Naive thymus-derived CD8-positive, alpha-beta T cell (primary cell): ENCODE measurements around the gene DYNLT4. TPM values are rescaled to one million over a fixed set of nuclear protein-coding genes. Genes with fewer than 3 reads are reported as not detected.

ENCODE experiments used
- ATAC-seq, 2 donors: fragments of 150-1000 bp; cut with Tn5 transposase in 1 of 2; sonication (Bioruptor Pico), chemical (Tn5 transposase) in 1 of 2; 1 replicate in 1 of 2; 2 replicates in 1 of 2; pipeline ENCODE4 v1.10.0; 2021; ENCODE audit warnings: mild to moderate bottlenecking in 2 of 2, moderate library complexity in 2 of 2
- POLR2A ChIA-PET: fragments of 350-600 bp; sonication (Branson Sonifier 250); formaldehyde crosslinking; loops from one replicate; lab custom pipeline; 2021; ENCODE audit warnings: antibody characterized with exemption; lab: Charles Lee
- DNase-seq, 10 donors: peaks; one replicate each; pipeline versions ENCODE4 v3.0.0 to v3.0.0-alpha.2; 2020 to 2022
- H3K27ac Mint-ChIP-seq, 10 donors: one replicate each; pipeline ENCODE4 v1.8.0; 2020 to 2022; ENCODE audit warnings: mild to moderate bottlenecking in 10 of 10, mixed read lengths in 10 of 10, moderate library complexity in 4 of 10, inconsistent platforms in 1 of 10
- H3K27me3 Mint-ChIP-seq, 5 donors: one replicate each; pipeline ENCODE4 v1.8.0; 2021 to 2022; ENCODE audit warnings: mixed read lengths in 5 of 5
- H3K36me3 Mint-ChIP-seq, 3 donors: one replicate each; pipeline ENCODE4 v1.8.0; 2020 to 2022; ENCODE audit warnings: mixed read lengths in 3 of 3, mild to moderate bottlenecking in 2 of 3, inconsistent platforms in 1 of 3
- H3K4me1 Mint-ChIP-seq, 4 donors: one replicate each; pipeline ENCODE4 v1.8.0; 2021 to 2022; ENCODE audit warnings: mixed read lengths in 4 of 4
- H3K4me3 Mint-ChIP-seq, 10 donors: one replicate each; pipeline ENCODE4 v1.8.0; 2020 to 2022; ENCODE audit warnings: mild to moderate bottlenecking in 10 of 10, mixed read lengths in 10 of 10, moderate library complexity in 6 of 10, inconsistent platforms in 1 of 10
- H3K9me3 Mint-ChIP-seq, 9 donors: one replicate each; pipeline ENCODE4 v1.8.0; 2020 to 2022; ENCODE audit warnings: mixed read lengths in 9 of 9, mild to moderate bottlenecking in 3 of 9, inconsistent platforms in 1 of 9, moderate library complexity in 1 of 9
- polyA plus RNA-seq, 3 donors: library from polyadenylated mRNA; unstranded; fragments of 300-500 nt; fragmentation: Illumina TruSeq; gene quantifications; one replicate each; pipeline ENCODE4 v1.2.3, GENCODE V29; 2021
- total RNA-seq, 8 experiments: library from RNA in 2 of 8; stranded (reverse) in 2 of 8; gene quantifications; one replicate each; pipeline ENCODE4 v1.2.3 and lab custom pipeline; 2021 to 2026

DYNLT4 gene
- total and polyA plus RNA-seq, 5 experiments from 2014 or later, result 0.24 to 2.1 (median 1.0) TPM; not detected in 1

- DNase-seq (peak; percentile 72 to 96 (median 90)), ATAC-seq (peak; percentile 56 to 69)
- H3K4me1 Mint-ChIP-seq, result peaks cover 42 to 87% (median 80%) of the 10 kb centered on the region in 4 donors
- POLR2A ChIA-PET, result interaction anchor here (0.8 to 16.4 kb wide), 13 partner anchors 7 to 496 kb away, joined by 3 to 590 read pairs (median 5); partner anchors contain the start of genes HECTD3, PLK3, RNU5D-1 and RPS8
- peak overlapping the region; percentile 40 to 91 (median 78) for H3K4me3 Mint-ChIP-seq
- peak overlapping the region; percentile 98 to 100 (median 99) for H3K27ac Mint-ChIP-seq
- no peaks in the 10 kb centered on the region for H3K9me3 Mint-ChIP-seq
- H3K36me3 Mint-ChIP-seq, result peaks cover 0 to 35% (median 22%) of the 10 kb centered on the region in 3 donors
- H3K27me3 Mint-ChIP-seq, result no peaks in the 10 kb centered on the region
Measured at GRCh38 chr1:44807364-44808062, 362 bp upstream of the DYNLT4 start.

- Mint-ChIP-seq H3K27ac (peak overlapping the region; percentile 99 to 100 (median 99)), H3K9me3 (no peaks in the 10 kb centered on the region), H3K27me3 (no peaks in the 10 kb centered on the region), H3K36me3 (peaks cover 0 to 42% (median 22%) of the 10 kb centered on the region in 3 donors), H3K4me1 (peaks cover 41 to 84% (median 77%) of the 10 kb centered on the region in 4 donors), H3K4me3 (peak overlapping the region in 1 of 10 donors; percentile 34)
- DNase-seq, result peak in 3 of 10 donors; percentile 40 to 64 (median 41)
- POLR2A ChIA-PET, result interaction anchor here (0.5 to 16.4 kb wide), 6 partner anchors 8 to 84 kb away, joined by 3 to 590 read pairs (median 7); no protein-coding TSS in a partner anchor
- no peak for ATAC-seq
Measured at GRCh38 chr1:44806025-44806703, 987 bp downstream of the DYNLT4 start.

DNA sequence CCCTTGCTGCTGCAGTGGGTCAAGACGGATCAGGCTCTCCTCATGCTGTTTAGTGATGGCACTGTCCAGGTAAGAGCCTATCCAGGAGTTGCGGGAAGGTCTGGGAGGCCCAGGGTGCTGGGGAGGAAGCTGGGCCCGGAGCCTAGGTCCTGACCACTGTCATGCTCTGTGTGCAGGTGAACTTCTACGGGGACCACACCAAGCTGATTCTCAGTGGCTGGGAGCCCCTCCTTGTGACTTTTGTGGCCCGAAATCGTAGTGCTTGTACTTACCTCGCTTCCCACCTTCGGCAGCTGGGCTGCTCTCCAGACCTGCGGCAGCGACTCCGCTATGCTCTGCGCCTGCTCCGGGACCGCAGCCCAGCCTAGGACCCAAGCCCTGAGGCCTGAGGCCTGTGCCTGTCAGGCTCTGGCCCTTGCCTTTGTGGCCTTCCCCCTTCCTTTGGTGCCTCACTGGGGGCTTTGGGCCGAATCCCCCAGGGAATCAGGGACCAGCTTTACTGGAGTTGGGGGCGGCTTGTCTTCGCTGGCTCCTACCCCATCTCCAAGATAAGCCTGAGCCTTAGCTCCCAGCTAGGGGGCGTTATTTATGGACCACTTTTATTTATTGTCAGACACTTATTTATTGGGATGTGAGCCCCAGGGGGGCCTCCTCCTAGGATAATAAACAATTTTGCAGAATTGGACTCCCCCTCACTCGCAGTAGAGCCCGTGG, 1.7 kb downstream of the DYNLT4 start:
- DNase-seq, result peak in 2 of 10 donors; percentile 0 to 32
- H3K27ac Mint-ChIP-seq, result peak overlapping the region; percentile 66 to 99 (median 90)
- peak overlapping the region in 2 of 10 donors; percentile 34 to 48 for H3K4me3 Mint-ChIP-seq
- peaks cover 4 to 42% (median 24%) of the 10 kb centered on the region in 3 donors for H3K36me3 Mint-ChIP-seq
- POLR2A ChIA-PET, result interaction anchor here (0.5 to 16.4 kb wide), 6 partner anchors 9 to 84 kb away, joined by 3 to 590 read pairs (median 7); no protein-coding TSS in a partner anchor
- ATAC-seq, result no peak
- H3K27me3 Mint-ChIP-seq, result no peaks in the 10 kb centered on the region
- no peaks in the 10 kb centered on the region for H3K9me3 Mint-ChIP-seq
- H3K4me1 Mint-ChIP-seq, result peaks cover 37 to 82% (median 73%) of the 10 kb centered on the region in 4 donors

- Mint-ChIP-seq H3K27ac (peak overlapping the region; percentile 89 to 99 (median 94)), H3K4me3 (peak overlapping the region; percentile 19 to 99 (median 69)), H3K27me3 (no peaks in the 10 kb centered on the region), H3K4me1 (peaks cover 31 to 74% (median 65%) of the 10 kb centered on the region in 4 donors), H3K9me3 (no peaks in the 10 kb centered on the region), H3K36me3 (peaks cover 4 to 42% (median 24%) of the 10 kb centered on the region in 3 donors)
- DNase-seq, result peak in 1 of 10 donors; percentile 55
- ATAC-seq, result no peak
- POLR2A ChIA-PET, result interaction anchor here (0.6 to 16.4 kb wide), 4 partner anchors 8 to 32 kb away, joined by 3 to 590 read pairs (median 232); partner anchors contain the start of genes BEST4, BTBD19 and DYNLT4
Measured at GRCh38 chr1:44803312-44804095, 3.6 kb downstream of the DYNLT4 start.

DNA sequence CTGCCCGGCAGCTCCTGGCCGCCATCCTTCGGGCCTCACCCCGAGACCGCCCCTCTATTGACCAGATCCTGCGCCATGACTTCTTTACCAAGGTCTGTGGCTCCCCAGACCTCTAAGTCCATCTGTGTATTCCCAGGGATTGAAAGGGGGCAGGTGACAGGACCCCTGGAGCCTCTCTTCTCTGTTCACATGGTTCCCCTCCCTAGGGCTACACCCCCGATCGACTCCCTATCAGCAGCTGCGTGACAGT, 4.2 kb downstream of the DYNLT4 start:
- POLR2A ChIA-PET, result interaction anchor here (0.6 to 16.4 kb wide), 5 partner anchors 9 to 81 kb away, joined by 3 to 590 read pairs (median 52); partner anchors contain the start of genes BEST4, BTBD19 and DYNLT4
- Mint-ChIP-seq H3K4me1 (peaks cover 30 to 69% (median 61%) of the 10 kb centered on the region in 4 donors), H3K27ac (peak overlapping the region; percentile 89 to 99 (median 94)), H3K27me3 (no peaks in the 10 kb centered on the region), H3K36me3 (peaks cover 4 to 42% (median 24%) of the 10 kb centered on the region in 3 donors), H3K9me3 (no peaks in the 10 kb centered on the region), H3K4me3 (peak overlapping the region; percentile 19 to 99 (median 69))
- DNase-seq, result peak in 1 of 10 donors; percentile 61
- ATAC-seq, result no peak

DNA sequence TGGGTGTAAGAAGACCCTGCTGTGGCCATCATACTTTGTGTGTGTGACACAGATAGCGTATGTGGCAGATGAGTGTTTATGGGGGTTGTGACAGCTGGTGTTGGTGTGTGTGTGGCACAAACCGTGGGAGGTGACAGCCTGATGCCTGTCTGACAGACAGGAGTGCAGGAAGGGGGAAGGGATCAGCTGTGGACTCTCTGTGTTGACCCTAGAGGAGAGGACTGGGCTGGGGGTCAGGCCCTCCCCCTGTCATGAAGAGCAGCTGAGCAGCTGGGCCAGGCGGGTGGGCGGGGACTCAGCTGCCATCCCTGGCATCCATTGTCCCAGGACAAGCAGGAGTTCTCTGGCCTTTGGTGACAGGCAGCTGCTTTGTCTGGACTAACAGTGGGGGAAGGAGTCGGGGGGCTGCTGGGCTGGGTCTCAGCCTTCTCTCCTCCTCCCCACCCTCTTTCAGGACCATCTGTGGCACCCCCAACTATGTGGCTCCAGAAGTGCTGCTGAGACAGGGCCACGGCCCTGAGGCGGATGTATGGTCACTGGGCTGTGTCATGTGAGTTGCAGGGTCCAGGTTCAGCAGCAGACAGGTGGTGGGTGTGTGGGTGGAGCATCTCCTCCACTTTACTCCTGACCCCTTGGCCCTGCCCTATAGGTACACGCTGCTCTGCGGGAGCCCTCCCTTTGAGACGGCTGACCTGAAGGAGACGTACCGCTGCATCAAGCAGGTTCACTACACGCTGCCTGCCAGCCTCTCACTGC, 4.7 kb downstream of the DYNLT4 start:
- POLR2A ChIA-PET, result interaction anchor here (0.6 to 16.4 kb wide), 5 partner anchors 9 to 81 kb away, joined by 3 to 590 read pairs (median 52); partner anchors contain the start of genes BEST4, BTBD19 and DYNLT4
- H3K27me3 Mint-ChIP-seq, result no peaks in the 10 kb centered on the region
- DNase-seq (peak in 1 of 10 donors; percentile 61), ATAC-seq (no peak)
- peak overlapping the region; percentile 72 to 99 (median 94) for H3K4me3 Mint-ChIP-seq
- H3K4me1 Mint-ChIP-seq, result peaks cover 27 to 64% (median 56%) of the 10 kb centered on the region in 4 donors
- H3K27ac Mint-ChIP-seq, result peak overlapping the region; percentile 89 to 99 (median 95)
- peaks cover 4 to 42% (median 24%) of the 10 kb centered on the region in 3 donors for H3K36me3 Mint-ChIP-seq
- H3K9me3 Mint-ChIP-seq, result no peaks in the 10 kb centered on the region

- ATAC-seq (peak in 1 of 2 donors; percentile 7), DNase-seq (peak in 5 of 10 donors; percentile 32 to 65 (median 48))
- no peaks in the 10 kb centered on the region for H3K27me3 Mint-ChIP-seq
- peaks cover 4 to 36% (median 22%) of the 10 kb centered on the region in 3 donors for H3K36me3 Mint-ChIP-seq
- H3K27ac Mint-ChIP-seq, result peak overlapping the region; percentile 89 to 99 (median 98)
- H3K4me3 Mint-ChIP-seq, result peak overlapping the region; percentile 72 to 99 (median 94)
- POLR2A ChIA-PET, result interaction anchor here (1.2 to 16.4 kb wide), 17 partner anchors 10 to 698 kb away, joined by 3 to 590 read pairs (median 19); partner anchors contain the start of genes BEST4, BTBD19, CCDC163 and DYNLT4
- H3K9me3 Mint-ChIP-seq, result no peaks in the 10 kb centered on the region
- peaks cover 19 to 57% (median 48%) of the 10 kb centered on the region in 4 donors for H3K4me1 Mint-ChIP-seq
Measured at GRCh38 chr1:44801491-44802305, 5.5 kb downstream of the DYNLT4 start.

GRCh38 chr1:44799770-44800584, 7.2 kb downstream of the DYNLT4 start, which contains the start of gene PLK3:
Gene PLK3 (plus strand): TSS chr1:44800377. CDS start chr1:44800464, 87 bp downstream.
- DNase-seq (peak; percentile 97 to 99 (median 98)), ATAC-seq (peak; percentile 78 to 81)
- Mint-ChIP-seq H3K27ac (peak within 1 kb of the TSS; percentile 89 to 99 (median 99)), H3K27me3 (no peaks in the 10 kb centered on the region), H3K4me3 (peak within 1 kb of the TSS; percentile 72 to 99 (median 97)), H3K36me3 (peaks cover 4 to 27% (median 17%) of the 10 kb centered on the region in 3 donors), H3K4me1 (peaks cover 17 to 48% (median 45%) of the 10 kb centered on the region in 4 donors), H3K9me3 (no peaks in the 10 kb centered on the region)
- POLR2A ChIA-PET, result interaction anchor here (0.6 to 16.4 kb wide), 28 partner anchors 9 to 889 kb away, joined by 3 to 590 read pairs (median 10); partner anchors contain the start of genes BEST4, BTBD19, CCDC163 and DYNLT4
